IPS-18a (cell line): ENCODE results near the gene DNAJC7.

Experiments used
- H3K27ac ChIP-seq: one replicate; pipeline ENCODE4 v1.5.1; 2013; ENCODE audit warnings: low read length
- H3K27me3 ChIP-seq: one replicate; pipeline ENCODE4 v1.6.1; 2013; ENCODE audit warnings: mild to moderate bottlenecking, low read length; ENCODE audit not compliant: control insufficient read depth, insufficient read depth
- H3K36me3 ChIP-seq: one replicate; pipeline ENCODE4 v1.6.1; 2013; ENCODE audit warnings: low read depth, low read length; ENCODE audit not compliant: control insufficient read depth
- H3K4me1 ChIP-seq: one replicate; pipeline ENCODE4 v1.6.1; 2013; ENCODE audit warnings: low read depth, low read length; ENCODE audit not compliant: control insufficient read depth
- H3K4me3 ChIP-seq: one replicate; pipeline ENCODE4 v1.5.1; 2013; ENCODE audit warnings: low read length
- H3K9ac ChIP-seq: one replicate; pipeline ENCODE4 v1.6.1; 2013; ENCODE audit warnings: mild to moderate bottlenecking, low read length, moderate library complexity
- H3K9me3 ChIP-seq: one replicate; pipeline ENCODE4 v1.6.1; 2013; ENCODE audit warnings: low read depth, low read length; ENCODE audit not compliant: control insufficient read depth

DNAJC7 gene

GRCh38 chr17:41972571-41973407 is 44.5 kb downstream of the DNAJC7 start:
- Histone ChIP-seq H3K27ac (no peak overlapping the region), H3K36me3 (peaks cover 51% of the 10 kb centered on the region), H3K27me3 (no peaks in the 10 kb centered on the region), H3K9me3 (no peaks in the 10 kb centered on the region), H3K4me3 (no peak overlapping the region), H3K9ac (no peak overlapping the region), H3K4me1 (no peaks in the 10 kb centered on the region)

GRCh38 chr17:41971721-41972523 is 45.3 kb downstream of the DNAJC7 start:
- H3K9ac ChIP-seq: no peak overlapping the region
- no peaks in the 10 kb centered on the region for H3K4me1 ChIP-seq
- no peaks in the 10 kb centered on the region for H3K9me3 ChIP-seq

GRCh38 chr17:41970901-41971331 is 46.3 kb downstream of the DNAJC7 start:
- no peak overlapping the region for H3K27ac ChIP-seq
- no peaks in the 10 kb centered on the region for H3K4me1 ChIP-seq
- H3K4me3 ChIP-seq: no peak overlapping the region
- no peak overlapping the region for H3K9ac ChIP-seq
- H3K36me3 ChIP-seq: peaks cover 33% of the 10 kb centered on the region
- no peaks in the 10 kb centered on the region for H3K27me3 ChIP-seq
- H3K9me3 ChIP-seq: no peaks in the 10 kb centered on the region

More at GRCh38 chr17:41971721-41972523, 45.3 kb downstream of the DNAJC7 start:
- peaks cover 43% of the 10 kb centered on the region for H3K36me3 ChIP-seq
- H3K4me3 ChIP-seq: no peak overlapping the region
- no peak overlapping the region for H3K27ac ChIP-seq
- H3K27me3 ChIP-seq: no peaks in the 10 kb centered on the region

GRCh38 chr17:41968676-41969075 is 48.6 kb downstream of the DNAJC7 start:
- Histone ChIP-seq H3K9me3 (no peaks in the 10 kb centered on the region), H3K36me3 (peaks cover 14% of the 10 kb centered on the region), H3K4me1 (peaks cover 4% of the 10 kb centered on the region), H3K4me3 (no peak overlapping the region), H3K27me3 (no peaks in the 10 kb centered on the region), H3K27ac (no peak overlapping the region), H3K9ac (no peak overlapping the region)

GRCh38 chr17:41967921-41968578 is 49.2 kb downstream of the DNAJC7 start:
- Histone ChIP-seq H3K27me3 (no peaks in the 10 kb centered on the region), H3K4me1 (peaks cover 4% of the 10 kb centered on the region), H3K9ac (no peak overlapping the region), H3K36me3 (peaks cover 10% of the 10 kb centered on the region), H3K9me3 (no peaks in the 10 kb centered on the region), H3K4me3 (no peak overlapping the region), H3K27ac (no peak overlapping the region)

- H3K27ac ChIP-seq: no peak overlapping the region
- peak overlapping the region; percentile 64 for H3K4me3 ChIP-seq
- H3K4me1 ChIP-seq: peaks cover 4% of the 10 kb centered on the region
- no peaks in the 10 kb centered on the region for H3K9me3 ChIP-seq
- H3K27me3 ChIP-seq: no peaks in the 10 kb centered on the region
- H3K9ac ChIP-seq: peak overlapping the region; percentile 74
- H3K36me3 ChIP-seq: peaks cover 3% of the 10 kb centered on the region
These were observed 49.9 kb downstream of the DNAJC7 start for GRCh38 chr17:41967141-41967920.

- Histone ChIP-seq H3K4me3 (peak within 1 kb of the TSS; percentile 64), H3K36me3 (no peaks in the 10 kb centered on the region), H3K9ac (peak within 1 kb of the TSS; percentile 74), H3K27me3 (no peaks in the 10 kb centered on the region), H3K4me1 (peaks cover 4% of the 10 kb centered on the region), H3K9me3 (no peaks in the 10 kb centered on the region), H3K27ac (no peak within 1 kb of the TSS)
These were observed 50.6 kb downstream of the DNAJC7 start, which contains the start of gene CNP for GRCh38 chr17:41966463-41967140. CNP (plus strand) TSS chr17:41966795; CDS start chr17:41966885, 90 bp downstream.

- H3K4me3 ChIP-seq: peak overlapping the region; percentile 64
- H3K4me1 ChIP-seq: peaks cover 4% of the 10 kb centered on the region
- H3K9ac ChIP-seq: peak overlapping the region; percentile 74
- no peak overlapping the region for H3K27ac ChIP-seq
- H3K9me3 ChIP-seq: no peaks in the 10 kb centered on the region
- no peaks in the 10 kb centered on the region for H3K27me3 ChIP-seq
- no peaks in the 10 kb centered on the region for H3K36me3 ChIP-seq
These were observed 51.4 kb downstream of the DNAJC7 start for GRCh38 chr17:41965694-41966462.

- H3K27me3 ChIP-seq: no peaks in the 10 kb centered on the region
- H3K9me3 ChIP-seq: no peaks in the 10 kb centered on the region
- H3K36me3 ChIP-seq: no peaks in the 10 kb centered on the region
- H3K4me1 ChIP-seq: peaks cover 13% of the 10 kb centered on the region
- H3K27ac ChIP-seq: no peak overlapping the region
- no peak overlapping the region for H3K4me3 ChIP-seq
- H3K9ac ChIP-seq: no peak overlapping the region
These were observed 54.3 kb downstream of the DNAJC7 start for GRCh38 chr17:41962768-41963434.
